ENCODE results near the gene MED27. TPM values are rescaled to one million over a fixed set of nuclear protein-coding genes. Genes with fewer than 3 reads are reported as not detected.

MED27 gene
- total and polyA plus RNA-seq, 8 donors: 3.2 to 11.7 (median 5.8) TPM

DNA sequence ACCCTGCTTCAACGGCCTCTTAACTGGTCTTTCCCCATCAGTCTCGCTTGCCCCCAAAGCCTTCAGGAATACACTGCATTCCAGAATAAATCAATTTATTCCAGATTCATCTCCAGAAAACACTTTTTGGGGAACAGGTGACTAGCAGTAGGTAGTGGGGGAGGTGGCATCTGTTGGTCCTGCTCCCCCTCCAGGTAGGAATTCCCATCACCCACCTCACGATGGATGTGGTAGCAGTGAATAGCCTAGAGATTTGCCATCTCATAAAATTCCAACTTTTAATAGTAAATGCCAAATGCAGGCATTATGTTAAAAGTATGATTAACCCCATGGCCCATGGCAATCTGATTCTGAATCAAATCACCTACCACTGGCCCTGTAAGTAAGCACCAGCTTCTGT is 142.7 kb downstream of the MED27 start:
- no peak for DNase-seq
- Histone ChIP-seq H3K27ac (no peak overlapping the region), H3K36me3 (no peaks in the 10 kb centered on the region), H3K4me1 (no peaks in the 10 kb centered on the region), H3K4me3 (no peak overlapping the region), H3K27me3 (no peaks in the 10 kb centered on the region), H3K9me3 (no peaks in the 10 kb centered on the region)
- WGBS, 2 donors: 94 to 97% methylated on average over 3 of the region's 3 CpGs
- no peak for FAIRE-seq
- no peak for ATAC-seq
- intact Hi-C loops (cut with DNase I): no loop called here
- TF ChIP-seq, protein P1, sequence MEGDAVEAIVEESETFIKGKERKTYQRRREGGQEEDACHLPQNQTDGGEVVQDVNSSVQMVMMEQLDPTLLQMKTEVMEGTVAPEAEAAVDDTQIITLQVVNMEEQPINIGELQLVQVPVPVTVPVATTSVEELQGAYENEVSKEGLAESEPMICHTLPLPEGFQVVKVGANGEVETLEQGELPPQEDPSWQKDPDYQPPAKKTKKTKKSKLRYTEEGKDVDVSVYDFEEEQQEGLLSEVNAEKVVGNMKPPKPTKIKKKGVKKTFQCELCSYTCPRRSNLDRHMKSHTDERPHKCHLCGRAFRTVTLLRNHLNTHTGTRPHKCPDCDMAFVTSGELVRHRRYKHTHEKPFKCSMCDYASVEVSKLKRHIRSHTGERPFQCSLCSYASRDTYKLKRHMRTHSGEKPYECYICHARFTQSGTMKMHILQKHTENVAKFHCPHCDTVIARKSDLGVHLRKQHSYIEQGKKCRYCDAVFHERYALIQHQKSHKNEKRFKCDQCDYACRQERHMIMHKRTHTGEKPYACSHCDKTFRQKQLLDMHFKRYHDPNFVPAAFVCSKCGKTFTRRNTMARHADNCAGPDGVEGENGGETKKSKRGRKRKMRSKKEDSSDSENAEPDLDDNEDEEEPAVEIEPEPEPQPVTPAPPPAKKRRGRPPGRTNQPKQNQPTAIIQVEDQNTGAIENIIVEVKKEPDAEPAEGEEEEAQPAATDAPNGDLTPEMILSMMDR (IDR thresholded peaks at IDR 0.05): no peak

DNA sequence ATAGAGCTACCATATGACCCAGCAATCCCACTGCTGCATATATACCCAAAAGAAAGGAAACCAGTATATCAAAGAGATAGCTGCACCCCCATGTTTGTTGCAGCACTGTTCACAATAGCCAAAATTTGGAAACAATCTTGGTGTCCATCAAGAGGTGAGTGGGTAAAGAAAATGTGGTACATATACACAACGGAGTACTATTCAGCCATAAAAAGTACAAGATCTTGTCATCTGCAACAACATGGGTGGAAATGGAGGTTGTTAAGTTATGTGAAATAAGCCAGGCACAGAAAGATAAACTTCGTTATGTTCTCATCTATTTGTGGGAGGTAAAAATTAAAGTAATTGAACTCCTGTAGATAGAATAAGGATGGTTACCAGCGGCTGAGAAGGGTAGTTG is 145.0 kb downstream of the MED27 start:
- Histone ChIP-seq H3K4me1 (no peaks in the 10 kb centered on the region), H3K36me3 (no peaks in the 10 kb centered on the region), H3K27ac (no peak overlapping the region), H3K4me3 (no peak overlapping the region), H3K27me3 (no peaks in the 10 kb centered on the region), H3K9me3 (no peaks in the 10 kb centered on the region)
- WGBS, 2 donors: 96 to 98% methylated on average over 3 of the region's 3 CpGs
- FAIRE-seq (no peak), ATAC-seq (no peak), DNase-seq (no peak)
- TF ChIP-seq, protein P1 (IDR thresholded peaks at IDR 0.05): no peak
- intact Hi-C loops (cut with DNase I): no loop called here

DNA sequence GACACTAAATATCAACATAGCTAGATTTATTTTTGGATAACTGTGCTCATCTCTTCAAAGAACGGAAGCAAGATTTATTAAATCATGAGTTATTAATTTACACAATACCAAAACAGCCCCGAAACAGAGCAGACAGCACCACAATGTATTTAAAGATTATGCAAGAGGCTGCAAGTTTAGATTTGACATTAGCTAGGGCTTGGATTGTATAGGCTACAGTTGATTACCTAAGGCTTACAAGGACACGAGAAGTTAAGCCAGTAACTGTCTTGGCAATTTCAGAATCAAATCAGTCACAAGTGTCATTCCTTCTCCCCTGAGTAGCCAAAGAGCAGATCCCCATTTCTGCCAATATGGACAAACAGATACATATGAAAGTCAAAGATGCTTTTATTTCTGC is 152.6 kb downstream of the MED27 start:
- 67 to 77% methylated on average over 3 of the region's 3 CpGs for WGBS, 2 donors
- DNase-seq (no peak), ATAC-seq (no peak), FAIRE-seq (no peak)
- TF ChIP-seq, protein P1 (IDR thresholded peaks at IDR 0.05): no peak
- Histone ChIP-seq H3K27ac (no peak overlapping the region), H3K9me3 (no peaks in the 10 kb centered on the region), H3K36me3 (no peaks in the 10 kb centered on the region), H3K27me3 (no peaks in the 10 kb centered on the region), H3K4me3 (no peak overlapping the region), H3K4me1 (no peaks in the 10 kb centered on the region)
- intact Hi-C loops (cut with DNase I): no loop called here

DNA sequence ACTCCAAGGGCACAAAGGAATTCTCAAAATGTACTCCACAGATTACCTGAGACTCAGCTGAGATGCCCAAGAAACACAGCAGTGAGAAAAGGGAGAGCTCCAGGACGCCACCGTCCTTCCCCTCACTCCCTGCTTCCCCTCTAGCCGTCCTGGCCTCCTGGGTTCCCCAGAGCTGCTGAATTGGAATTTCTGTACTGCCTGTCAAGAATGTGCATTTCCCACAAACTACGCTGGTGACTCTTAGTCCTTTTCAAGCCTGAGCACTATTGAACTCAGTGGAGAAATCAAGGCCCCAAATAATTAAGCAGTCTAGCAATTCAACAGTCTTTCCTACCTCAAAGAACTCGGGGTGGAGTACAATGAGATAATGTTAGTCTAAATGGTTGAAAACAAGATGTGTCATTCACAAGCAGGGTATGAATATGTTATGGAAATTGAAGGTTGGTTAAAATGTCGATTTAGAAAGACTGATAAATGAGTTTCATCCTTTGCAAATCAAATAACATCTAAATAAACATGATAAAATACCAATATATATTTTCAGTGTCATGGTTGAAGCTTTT is 153.2 kb downstream of the MED27 start:
- ATAC-seq (no peak), FAIRE-seq (no peak), DNase-seq (no peak)
- WGBS, 2 donors: 92 to 93% methylated on average over 6 of the region's 6 CpGs
- no peaks in the 10 kb centered on the region for H3K36me3 ChIP-seq
- H3K4me3 ChIP-seq: no peak overlapping the region
- TF ChIP-seq, protein P1 (IDR thresholded peaks at IDR 0.05): no peak
- H3K4me1 ChIP-seq: no peaks in the 10 kb centered on the region
- H3K9me3 ChIP-seq: no peaks in the 10 kb centered on the region
- intact Hi-C loops (cut with DNase I): no loop called here
- H3K27ac ChIP-seq: no peak overlapping the region
- H3K27me3 ChIP-seq: no peaks in the 10 kb centered on the region

DNA sequence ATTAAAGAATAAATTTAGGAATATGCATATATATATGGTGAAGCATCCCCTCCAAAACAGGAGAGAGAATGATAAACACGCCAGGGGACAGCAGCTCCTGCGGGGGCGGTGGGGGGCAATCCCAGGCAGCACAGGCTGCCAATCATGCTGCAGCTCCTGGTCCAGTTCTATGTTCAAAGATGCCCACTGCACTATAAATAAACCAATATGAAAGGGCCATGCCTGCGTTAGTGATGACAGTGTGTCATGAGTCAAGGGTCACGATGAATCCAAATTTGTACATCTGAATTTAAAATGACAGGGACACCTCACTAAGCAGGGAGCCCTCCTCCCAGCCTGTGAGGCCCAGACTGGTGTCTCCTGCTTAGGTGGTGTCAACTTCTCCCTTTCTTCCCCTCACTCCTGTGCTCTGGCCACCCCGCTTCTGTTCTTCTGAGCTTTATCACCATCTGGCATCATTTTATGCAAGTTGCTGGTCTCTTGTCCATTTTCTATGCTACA is 153.9 kb downstream of the MED27 start:
- intact Hi-C loops (cut with DNase I): no loop called here
- H3K9me3 ChIP-seq: no peaks in the 10 kb centered on the region
- ATAC-seq: no peak
- H3K36me3 ChIP-seq: no peaks in the 10 kb centered on the region
- H3K27me3 ChIP-seq: no peaks in the 10 kb centered on the region
- no peak overlapping the region for H3K27ac ChIP-seq
- H3K4me3 ChIP-seq: no peak overlapping the region
- 93 to 94% methylated on average over 6 of the region's 6 CpGs for WGBS, 2 donors
- H3K4me1 ChIP-seq: no peaks in the 10 kb centered on the region
- no peak for DNase-seq
- no peak for FAIRE-seq
- TF ChIP-seq, protein P1 (IDR thresholded peaks at IDR 0.05): no peak

Measured in pancreas (tissue), 10 donors.